ENCODE data around the gene TEX36. TPM values are rescaled to one million over a fixed set of nuclear protein-coding genes. Genes with fewer than 3 reads are reported as not detected.
A peak's percentile ranks its signal among the peaks of the same experiment; 100 is the strongest.

TEX36 gene
- total and polyA plus RNA-seq, 2 of the 13 experiments (the other 11 are each of a cell fraction or from before 2014, with no cell fraction given), result not detected

DNA sequence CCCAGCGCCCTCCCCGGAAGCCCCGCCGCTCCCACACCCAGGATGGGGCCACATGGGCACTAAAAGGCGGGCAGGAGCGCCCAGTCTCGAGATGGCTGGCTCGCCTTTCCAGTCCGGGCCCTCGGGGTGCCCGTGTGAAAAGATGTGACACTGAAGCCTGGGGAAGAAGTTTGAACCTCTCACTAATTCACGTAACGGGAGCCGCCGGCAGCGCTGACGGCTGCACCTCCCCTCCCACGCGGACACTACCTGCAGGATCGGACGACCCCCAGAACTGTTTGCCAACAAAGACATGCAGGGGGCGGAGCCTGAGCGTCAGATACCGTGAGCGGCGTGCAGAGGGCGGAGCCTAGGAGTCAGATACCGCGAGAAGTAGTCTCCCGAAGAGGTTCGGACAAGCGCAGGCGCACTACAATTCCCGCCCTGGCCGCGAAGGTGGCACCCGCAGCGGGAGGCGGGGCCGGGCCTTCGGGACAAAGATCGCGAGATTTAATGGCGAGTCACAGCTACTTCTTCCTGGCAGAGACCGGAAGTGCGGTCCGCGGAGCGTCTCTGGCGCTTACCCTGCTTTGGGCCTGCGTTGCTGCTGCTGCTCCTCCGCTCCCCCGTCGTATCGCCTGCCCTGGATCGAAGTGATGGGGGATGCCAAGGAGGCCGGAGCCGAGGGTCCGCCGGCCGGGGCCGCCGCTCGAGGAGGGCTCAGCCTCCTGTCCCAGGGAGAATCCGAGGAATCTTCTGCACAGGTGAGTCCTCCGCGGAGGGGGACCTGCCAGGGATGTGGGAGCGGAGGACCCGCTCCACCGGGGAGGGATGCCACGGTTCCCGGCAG, 36.4 kb upstream of the TEX36 start, which contains the start of gene EDRF1 (continued):
- TF ChIP-seq GATAD2A (CRISPR knock-in tag; IDR thresholded peaks at IDR 0.05) (no peak), HNRNPL (IDR thresholded peaks at IDR 0.05; ENCODE audit: low read depth, low read length) (peak; percentile 94), ZNF329 (CRISPR knock-in tag; IDR thresholded peaks at IDR 0.05; ENCODE audit: low read depth) (0 out of 2 replicates have a peak, but pooled peaks have one; percentile 61), ZNF318 (CRISPR knock-in tag; IDR thresholded peaks at IDR 0.05) (no peak; the same call in 1 of the 2 replicates), AGO2 (optimal IDR thresholded peaks at IDR 0.05; ENCODE audit: low read depth, low read length) (peak; percentile 72), NR1H2 (CRISPR knock-in tag; IDR thresholded peaks at IDR 0.05; ENCODE audit: borderline replicate concordance, low read depth) (0 out of 2 replicates have a peak, but pooled peaks have one; percentile 69), YEATS4 (CRISPR knock-in tag; IDR thresholded peaks at IDR 0.05; ENCODE audit: borderline replicate concordance) (peak; percentile 95; the same call in 1 of the 2 replicates), ZNF333 (CRISPR knock-in tag; IDR thresholded peaks at IDR 0.05; ENCODE audit: borderline replicate concordance) (peak; percentile 64; the same call in 1 of the 2 replicates), SIN3A (IDR thresholded peaks at IDR 0.05; ENCODE audit: borderline replicate concordance, low read depth, low read length) (peak; percentile 82; the same call in 1 of the 2 replicates), AHDC1 (CRISPR knock-in tag; IDR thresholded peaks at IDR 0.05; ENCODE audit: borderline replicate concordance) (peak; percentile 79; the same call in 1 of the 2 replicates), GATA4 (IDR thresholded peaks at IDR 0.05; ENCODE audit: borderline replicate concordance, low read depth) (peak; percentile 56), ZNF235 (CRISPR knock-in tag; IDR thresholded peaks at IDR 0.05; ENCODE audit: borderline replicate concordance) (no peak), SPEN (CRISPR knock-in tag; IDR thresholded peaks at IDR 0.05; ENCODE audit: low read depth) (peak; percentile 82), SYNCRIP (IDR thresholded peaks at IDR 0.05; ENCODE audit: insufficient read depth, low read depth, low read length) (no peak), ZNF354B (CRISPR knock-in tag; IDR thresholded peaks at IDR 0.05) (no peak)

Measured in HepG2 (cell line).